ENCODE results near the gene FGF22. TPM values are rescaled to one million over a fixed set of nuclear protein-coding genes. Genes with fewer than 3 reads are reported as not detected.

FGF22 gene
- total and polyA plus RNA-seq, 5 donors = 0.15 to 0.34 (median 0.20) TPM; not detected in 1

DNA sequence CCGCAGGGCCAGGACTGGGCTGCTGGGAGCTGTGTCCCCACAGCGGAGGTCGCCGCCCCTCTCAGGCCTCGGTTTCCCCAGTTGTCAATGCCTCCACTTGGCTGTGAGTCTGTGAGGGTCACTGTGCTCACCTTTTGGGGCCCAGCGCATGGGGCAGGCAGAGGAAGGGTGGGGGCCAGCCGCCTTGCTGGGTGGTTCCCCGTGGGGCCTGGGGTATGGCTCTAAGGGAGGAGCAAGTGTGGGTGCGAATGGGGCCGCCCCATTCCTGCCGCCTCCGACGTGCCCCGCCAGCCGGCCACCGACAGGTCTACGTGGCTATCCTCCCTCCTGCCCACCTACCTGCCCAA is 800 bp upstream of the FGF22 start:
- Histone ChIP-seq H3K9me3 (ENCODE audit: control insufficient read depth, low read length) (no peaks in the 10 kb centered on the region), H3K27ac (ENCODE audit: low read length) (no peak overlapping the region), H3K4me3 (ENCODE audit: low read length) (no peak overlapping the region), H3K4me1 (ENCODE audit: control insufficient read depth, insufficient read depth, low read length) (peaks cover 6% of the 10 kb centered on the region), H3K27me3 (ENCODE audit: control insufficient read depth, insufficient read depth) (no peaks in the 10 kb centered on the region)
- WGBS = 72% methylated on average over 17 of the region's 17 CpGs
- peak in 1 of 3 donors; percentile 58 for DNase-seq
- no peak for ATAC-seq
- intact Hi-C loops (cut with DNase I) = no loop called here

DNA sequence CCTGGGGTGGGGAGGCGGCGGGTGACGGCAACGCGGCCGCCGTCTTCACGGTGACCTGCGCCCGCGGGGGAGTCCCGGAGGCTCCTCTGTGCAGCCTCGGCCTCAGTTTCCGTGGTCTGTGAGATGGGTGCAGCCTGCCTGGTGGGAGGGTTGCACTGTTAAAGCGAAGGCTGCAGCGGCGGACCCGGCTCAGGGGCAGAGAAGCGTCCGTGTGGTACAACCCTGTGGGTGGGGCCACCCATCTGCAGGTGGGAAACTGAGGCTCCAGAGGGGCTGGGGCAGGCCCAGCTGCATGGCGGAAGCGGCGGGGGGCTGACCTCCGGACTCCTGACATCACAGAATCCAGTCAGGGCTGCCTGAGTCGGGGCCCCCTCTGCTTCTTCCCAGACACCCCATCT is 481 bp downstream of the FGF22 start:
- Histone ChIP-seq H3K9me3 (ENCODE audit: control insufficient read depth, low read length) (no peaks in the 10 kb centered on the region), H3K4me3 (ENCODE audit: low read length) (peak overlapping the region; percentile 28), H3K4me1 (ENCODE audit: control insufficient read depth, insufficient read depth, low read length) (peaks cover 3% of the 10 kb centered on the region), H3K27ac (ENCODE audit: low read length) (no peak overlapping the region), H3K27me3 (ENCODE audit: control insufficient read depth, insufficient read depth) (no peaks in the 10 kb centered on the region)
- ATAC-seq (no peak), DNase-seq (peak in 1 of 3 donors; percentile 66)
- intact Hi-C loops (cut with DNase I) = no loop called here
- WGBS = 52% methylated on average over 25 of the region's 25 CpGs

DNA sequence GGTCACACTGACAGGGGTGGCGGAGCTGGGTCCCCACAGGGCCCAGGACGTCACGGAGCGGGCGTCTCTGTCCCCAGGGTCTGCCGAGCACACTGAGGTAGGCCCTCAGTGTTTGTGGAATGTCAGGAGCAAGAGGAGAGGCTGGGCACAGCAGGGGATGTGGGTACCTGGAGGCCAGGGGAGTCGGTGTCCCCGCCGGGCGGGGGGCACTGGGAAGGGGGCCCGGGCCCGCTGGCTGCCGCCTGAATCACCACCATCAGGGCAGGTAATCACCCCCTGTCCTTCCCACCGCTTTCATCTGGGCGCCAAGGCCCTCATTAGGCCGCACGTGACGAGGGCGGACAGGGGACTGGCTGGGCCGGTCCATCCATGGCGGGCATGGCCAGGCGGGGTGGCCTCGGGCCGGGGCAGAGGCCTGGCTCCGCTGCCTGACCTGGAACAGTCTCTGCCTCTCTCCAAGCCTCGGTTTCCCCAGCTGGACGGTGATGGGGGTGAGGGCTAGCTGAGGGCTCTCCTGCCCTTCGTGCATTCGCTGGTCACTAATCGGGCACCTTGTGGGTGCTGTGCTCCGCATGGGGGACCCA is 1.0 kb downstream of the FGF22 start:
- H3K4me3 ChIP-seq (ENCODE audit: low read length) = no peak overlapping the region
- no peaks in the 10 kb centered on the region for H3K9me3 ChIP-seq (ENCODE audit: control insufficient read depth, low read length)
- no peak overlapping the region for H3K27ac ChIP-seq (ENCODE audit: low read length)
- WGBS = 92% methylated on average over 31 of the region's 31 CpGs
- peaks cover 3% of the 10 kb centered on the region for H3K4me1 ChIP-seq (ENCODE audit: control insufficient read depth, insufficient read depth, low read length)
- H3K27me3 ChIP-seq (ENCODE audit: control insufficient read depth, insufficient read depth) = no peaks in the 10 kb centered on the region
- peak in 1 of 3 donors; percentile 55 for DNase-seq
- intact Hi-C loops (cut with DNase I) = no loop called here
- no peak for ATAC-seq

DNA sequence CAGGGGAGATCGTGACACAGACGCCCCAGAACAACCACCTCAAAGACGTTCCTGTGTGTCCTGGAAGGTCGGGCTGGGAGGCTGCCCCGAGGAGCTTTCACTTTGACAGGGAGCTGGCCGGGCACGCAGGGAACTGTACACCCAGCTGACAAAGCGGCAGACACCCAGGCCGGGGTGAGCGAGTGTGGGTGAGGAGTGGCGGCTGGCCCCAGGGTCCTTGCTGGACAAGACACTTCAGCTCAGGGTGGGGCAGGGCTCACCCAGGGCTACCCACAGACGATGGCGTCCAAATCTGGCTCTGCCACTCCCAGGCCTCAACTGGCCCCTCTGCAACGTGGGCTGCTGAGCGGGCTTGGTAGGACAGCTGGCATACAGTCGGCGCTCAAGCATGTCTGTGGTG is 2.0 kb downstream of the FGF22 start:
- DNase-seq = no peak
- Histone ChIP-seq H3K27ac (ENCODE audit: low read length) (no peak overlapping the region), H3K27me3 (ENCODE audit: control insufficient read depth, insufficient read depth) (no peaks in the 10 kb centered on the region), H3K9me3 (ENCODE audit: control insufficient read depth, low read length) (no peaks in the 10 kb centered on the region), H3K4me1 (ENCODE audit: control insufficient read depth, insufficient read depth, low read length) (peaks cover 3% of the 10 kb centered on the region), H3K4me3 (ENCODE audit: low read length) (no peak overlapping the region)
- ATAC-seq = no peak
- intact Hi-C loops (cut with DNase I) = no loop called here
- 81% methylated on average over 17 of the region's 17 CpGs for whole genome bisulfite sequencing

DNA sequence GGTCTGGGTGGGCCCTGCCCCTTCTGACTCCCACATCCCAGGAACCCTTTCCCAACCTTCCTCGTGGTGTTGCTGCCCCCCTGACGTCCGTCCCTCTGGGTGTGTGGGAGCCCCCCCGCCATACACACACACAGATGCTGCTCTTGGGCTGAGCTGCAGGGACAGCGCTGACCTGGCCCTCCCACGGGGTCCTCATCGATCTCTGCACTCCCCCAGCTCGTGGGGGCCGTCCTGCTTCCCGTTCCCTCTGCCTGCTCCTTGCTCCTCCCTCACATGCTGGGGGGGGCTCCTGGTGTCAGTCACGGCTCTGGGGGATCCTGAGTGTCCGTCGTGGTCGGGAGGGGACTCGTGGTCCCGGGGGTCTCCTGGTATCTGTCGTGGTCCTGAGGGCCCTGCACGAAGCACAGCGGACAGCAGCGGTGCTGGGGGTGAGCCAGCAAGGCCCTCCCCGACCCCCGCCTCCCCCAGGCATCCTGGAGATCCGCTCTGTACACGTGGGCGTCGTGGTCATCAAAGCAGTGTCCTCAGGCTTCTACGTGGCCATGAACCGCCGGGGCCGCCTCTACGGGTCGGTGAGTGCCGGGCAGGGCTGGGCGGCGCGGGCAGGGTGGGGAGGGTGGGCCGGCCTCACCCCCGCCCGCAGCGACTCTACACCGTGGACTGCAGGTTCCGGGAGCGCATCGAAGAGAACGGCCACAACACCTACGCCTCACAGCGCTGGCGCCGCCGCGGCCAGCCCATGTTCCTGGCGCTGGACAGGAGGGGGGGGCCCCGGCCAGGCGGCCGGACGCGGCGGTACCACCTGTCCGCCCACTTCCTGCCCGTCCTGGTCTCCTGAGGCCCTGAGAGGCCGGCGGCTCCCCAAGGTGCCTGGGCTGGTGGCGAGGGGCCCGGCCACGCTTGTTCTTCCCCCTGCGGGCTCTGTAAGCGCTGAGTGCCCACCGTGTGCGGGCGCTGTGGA is 3.4 kb downstream of the FGF22 start:
- no peaks in the 10 kb centered on the region for H3K27me3 ChIP-seq (ENCODE audit: control insufficient read depth, insufficient read depth)
- DNase-seq = peak in 1 of 3 donors; percentile 56
- H3K9me3 ChIP-seq (ENCODE audit: control insufficient read depth, low read length) = no peaks in the 10 kb centered on the region
- H3K27ac ChIP-seq (ENCODE audit: low read length) = no peak overlapping the region
- intact Hi-C loops (cut with DNase I) = no loop called here
- 81% methylated on average over 69 of the region's 70 CpGs for WGBS
- ATAC-seq = no peak
- no peak overlapping the region for H3K4me3 ChIP-seq (ENCODE audit: low read length)
- peaks cover 3% of the 10 kb centered on the region for H3K4me1 ChIP-seq (ENCODE audit: control insufficient read depth, insufficient read depth, low read length)

DNA sequence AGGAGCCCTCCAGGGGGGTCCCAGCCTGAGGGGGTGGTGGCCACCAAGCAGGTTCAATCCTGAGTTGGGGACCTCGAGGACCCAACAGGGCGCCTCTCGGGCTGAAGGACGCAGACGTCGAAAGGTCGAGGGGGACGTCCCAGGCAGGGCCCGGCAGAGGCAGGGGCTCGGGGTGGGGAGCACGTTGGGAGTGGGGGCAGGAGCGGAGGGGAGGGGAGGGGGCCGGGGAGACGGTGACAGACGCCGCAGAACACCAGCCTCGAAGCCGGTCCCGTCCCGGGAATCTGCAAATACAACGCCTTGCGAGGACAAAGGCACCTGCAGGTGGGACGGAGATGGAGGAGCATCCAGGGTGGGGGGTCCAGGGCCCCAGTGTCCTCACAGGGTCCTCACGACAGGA is 4.1 kb downstream of the FGF22 start:
- DNase-seq = peak in 1 of 3 donors; percentile 66

DNA sequence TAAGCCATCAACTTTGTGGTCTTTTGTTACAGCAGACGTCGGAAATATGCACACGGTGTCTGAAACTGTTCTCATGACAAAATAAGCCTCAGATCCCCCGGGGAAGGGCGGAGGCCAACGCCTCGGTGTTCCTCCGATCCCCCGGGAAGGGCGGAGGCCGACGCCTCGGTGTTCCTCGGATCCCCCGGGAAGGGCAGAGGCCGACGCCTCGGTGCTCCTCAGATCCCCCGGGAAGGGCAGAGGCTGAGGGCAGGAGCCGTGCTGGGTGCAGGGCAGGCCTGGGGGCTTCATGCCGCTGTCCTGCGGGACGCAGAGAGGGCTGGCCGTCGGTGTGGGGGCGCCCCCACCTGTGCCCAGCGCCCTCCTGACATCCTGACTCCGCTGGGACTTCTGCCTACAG is 4.7 kb downstream of the FGF22 start:
- no peaks in the 10 kb centered on the region for H3K27me3 ChIP-seq (ENCODE audit: control insufficient read depth, insufficient read depth)
- no peak overlapping the region for H3K27ac ChIP-seq (ENCODE audit: low read length)
- H3K4me3 ChIP-seq (ENCODE audit: low read length) = no peak overlapping the region
- no peak for ATAC-seq
- intact Hi-C loops (cut with DNase I) = no loop called here
- H3K9me3 ChIP-seq (ENCODE audit: control insufficient read depth, low read length) = no peaks in the 10 kb centered on the region
- no peaks in the 10 kb centered on the region for H3K4me1 ChIP-seq (ENCODE audit: control insufficient read depth, insufficient read depth, low read length)
- WGBS = 76% methylated on average over 28 of the region's 28 CpGs
- DNase-seq = no peak

More for the DNA sequence above, 4.1 kb downstream of the FGF22 start:
- intact Hi-C loops (cut with DNase I) = no loop called here
- no peak for ATAC-seq
- Histone ChIP-seq H3K4me1 (ENCODE audit: control insufficient read depth, insufficient read depth, low read length) (peaks cover 3% of the 10 kb centered on the region), H3K27ac (ENCODE audit: low read length) (no peak overlapping the region), H3K4me3 (ENCODE audit: low read length) (no peak overlapping the region), H3K9me3 (ENCODE audit: control insufficient read depth, low read length) (no peaks in the 10 kb centered on the region), H3K27me3 (ENCODE audit: control insufficient read depth, insufficient read depth) (no peaks in the 10 kb centered on the region)
- WGBS = 89% methylated on average over 24 of the region's 24 CpGs

DNA sequence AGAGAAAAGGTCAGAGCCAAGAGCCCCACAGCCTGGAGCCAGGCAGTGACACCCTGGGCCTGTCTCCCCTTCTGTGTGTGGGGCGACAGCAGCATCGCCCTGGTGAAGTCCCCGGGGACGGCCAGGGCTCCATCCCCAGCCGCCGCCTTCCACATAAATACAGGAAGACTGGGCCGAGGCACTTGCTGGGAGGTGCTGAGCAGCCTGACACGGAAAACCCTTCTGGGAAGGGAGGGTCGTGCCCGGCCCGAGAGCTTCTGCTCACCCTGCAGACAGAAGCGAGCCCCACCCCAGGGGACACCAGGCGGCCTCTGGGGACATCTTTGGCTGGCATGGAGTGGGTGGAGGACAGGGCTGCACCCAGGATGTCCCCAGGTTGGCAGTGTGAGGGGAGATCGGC is 5.1 kb downstream of the FGF22 start:
- H3K9me3 ChIP-seq (ENCODE audit: control insufficient read depth, low read length) = no peaks in the 10 kb centered on the region
- ATAC-seq (no peak), DNase-seq (peak in 1 of 3 donors; percentile 59)
- 78% methylated on average over 14 of the region's 14 CpGs for WGBS
- H3K4me1 ChIP-seq (ENCODE audit: control insufficient read depth, insufficient read depth, low read length) = no peaks in the 10 kb centered on the region
- no peak overlapping the region for H3K4me3 ChIP-seq (ENCODE audit: low read length)
- intact Hi-C loops (cut with DNase I) = no loop called here
- no peak overlapping the region for H3K27ac ChIP-seq (ENCODE audit: low read length)
- H3K27me3 ChIP-seq (ENCODE audit: control insufficient read depth, insufficient read depth) = no peaks in the 10 kb centered on the region

DNA sequence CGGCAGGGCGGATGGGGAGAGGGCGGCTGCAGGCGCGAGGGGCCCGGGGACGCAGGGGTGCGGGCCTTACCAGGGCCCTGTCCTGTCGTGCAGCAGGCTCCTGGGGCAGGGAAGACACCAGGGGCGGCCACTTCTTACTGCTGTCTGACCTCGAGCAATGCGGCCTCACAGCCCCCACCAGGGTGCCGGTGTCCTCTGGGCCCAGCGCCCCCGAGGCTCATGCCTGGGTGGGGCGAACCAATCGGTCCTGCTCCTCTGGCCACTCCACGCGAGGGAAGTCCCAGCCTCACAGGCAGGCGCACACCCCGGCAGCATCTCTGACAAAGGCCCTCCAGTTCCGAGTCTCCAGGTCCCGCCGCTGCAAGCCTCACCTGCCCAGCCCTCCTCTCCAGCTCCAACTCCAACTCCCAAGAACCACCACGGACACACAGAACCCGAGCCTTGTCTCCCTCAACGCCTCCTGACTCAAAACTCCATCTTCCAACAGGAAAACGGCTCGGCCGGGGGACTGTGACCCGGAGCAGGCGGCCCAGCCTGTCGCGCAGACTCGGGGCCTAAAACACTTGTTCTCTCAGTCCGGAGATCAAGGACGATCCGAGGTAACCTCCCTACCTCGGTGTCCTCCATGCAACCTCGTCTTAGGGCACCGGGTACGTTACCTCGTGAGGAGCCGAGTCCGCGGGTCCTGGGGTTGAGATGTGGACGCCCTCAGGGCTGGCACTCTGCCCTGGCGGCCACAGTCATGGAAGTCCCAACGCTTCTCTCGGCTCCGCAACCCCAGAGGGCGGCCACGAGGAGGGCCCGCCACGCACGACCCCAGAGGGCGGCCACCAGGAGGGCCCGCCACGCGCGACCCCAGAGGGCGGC is 6.5 kb downstream of the FGF22 start:
- DNase-seq (peak in 1 of 3 donors; percentile 58), ATAC-seq (peak in 1 of 2 donors; percentile 4)
- Histone ChIP-seq H3K27me3 (ENCODE audit: control insufficient read depth, insufficient read depth) (no peaks in the 10 kb centered on the region), H3K4me3 (ENCODE audit: low read length) (no peak overlapping the region), H3K9me3 (ENCODE audit: control insufficient read depth, low read length) (no peaks in the 10 kb centered on the region), H3K4me1 (ENCODE audit: control insufficient read depth, insufficient read depth, low read length) (no peaks in the 10 kb centered on the region), H3K27ac (ENCODE audit: low read length) (no peak overlapping the region)
- intact Hi-C loops (cut with DNase I) = no loop called here
- WGBS = 93% methylated on average over 62 of the region's 62 CpGs

DNA sequence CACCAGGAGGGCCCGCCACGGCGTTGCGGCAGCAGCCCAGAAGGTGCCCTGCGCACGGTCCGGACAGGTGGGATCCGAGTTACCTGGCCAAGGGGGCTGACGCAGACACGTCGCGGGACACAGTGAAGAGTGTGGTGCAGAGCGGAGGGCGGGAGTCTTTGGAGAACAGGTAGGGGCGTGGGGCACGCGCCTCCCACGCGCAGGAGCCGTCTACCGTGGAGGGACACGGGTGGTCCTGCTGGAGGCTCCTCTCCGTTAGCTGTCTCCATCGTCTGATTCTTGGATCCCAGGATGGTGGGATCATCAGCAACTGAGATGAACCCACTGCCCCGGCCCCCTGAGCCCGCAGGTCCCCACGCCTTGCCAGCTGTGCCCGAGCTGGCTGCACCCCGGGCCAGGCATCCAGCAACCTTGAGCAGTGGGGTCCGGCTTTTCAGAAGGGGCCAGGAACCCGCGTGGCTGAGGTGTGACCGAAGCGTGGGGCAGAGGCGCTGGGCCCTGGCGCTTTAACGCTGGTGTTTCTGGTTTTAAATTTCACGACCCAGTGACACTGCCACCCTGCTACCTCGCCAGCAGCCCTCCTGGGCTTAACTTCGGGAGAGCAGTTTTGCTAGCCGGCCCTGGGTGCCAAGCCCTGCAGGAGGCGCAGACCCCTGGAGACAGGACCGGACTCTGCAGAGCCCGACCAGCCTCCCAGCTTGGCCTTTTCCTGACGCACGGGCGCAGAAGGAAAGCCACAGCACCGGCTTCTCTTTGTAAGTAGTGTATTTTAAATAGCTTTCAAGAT is 7.3 kb downstream of the FGF22 start:
- Histone ChIP-seq H3K4me3 (ENCODE audit: low read length) (no peak overlapping the region), H3K27ac (ENCODE audit: low read length) (no peak overlapping the region), H3K4me1 (ENCODE audit: control insufficient read depth, insufficient read depth, low read length) (no peaks in the 10 kb centered on the region), H3K27me3 (ENCODE audit: control insufficient read depth, insufficient read depth) (no peaks in the 10 kb centered on the region), H3K9me3 (ENCODE audit: control insufficient read depth, low read length) (no peaks in the 10 kb centered on the region)
- WGBS = 93% methylated on average over 48 of the region's 48 CpGs
- ATAC-seq (no peak), DNase-seq (peak in 1 of 3 donors; percentile 59)
- intact Hi-C loops (cut with DNase I) = no loop called here
